Right atrium auricular region (tissue), 2 donors: ENCODE measurements around the gene RHCG. TPM values are rescaled to one million over a fixed set of nuclear protein-coding genes. Genes with fewer than 3 reads are reported as not detected.

ENCODE experiments used
- DNase-seq: peaks from one replicate; pipeline ENCODE4 v3.0.0-alpha.2; 2019; ENCODE audit warnings: low spot score
- H3K27ac ChIP-seq, 2 donors: fragments of 200-600 bp; sonication (generic); 1 replicate in 1 of 2; 2 replicates in 1 of 2; pipeline ENCODE4 v1.5.1; 2016 to 2019
- H3K27me3 ChIP-seq, 2 donors: fragments of 200-600 bp; sonication (generic); one replicate each; pipeline versions ENCODE4 v1.5.1 to v1.6.0; 2017 to 2019
- H3K36me3 ChIP-seq: fragments of 200-600 bp; sonication (generic); one replicate; pipeline ENCODE4 v1.5.1; 2016
- H3K4me1 ChIP-seq, 2 donors: fragments of 200-600 bp; sonication (generic); one replicate each; pipeline versions ENCODE4 v1.5.1 to v1.6.0; 2017 to 2019
- H3K4me3 ChIP-seq, 2 donors: fragments of 200-600 bp; sonication (generic); 1 replicate in 1 of 2; 2 replicates in 1 of 2; pipeline ENCODE4 v1.5.1; 2017 to 2019; ENCODE audit warnings: mild to moderate bottlenecking in 1 of 2, moderate library complexity in 1 of 2
- H3K9me3 ChIP-seq, 2 donors: fragments of 200-600 bp; sonication (generic); one replicate each; pipeline ENCODE4 v1.5.1; 2019
- CTCF ChIP-seq, 2 donors: fragments of 200-600 bp; sonication (generic); IDR thresholded peaks; one replicate each; pipeline ENCODE4 v1.5.1; 2019; ENCODE audit warnings: antibody characterized with exemption in 2 of 2
- total RNA-seq, 2 donors: library from RNA; depleted of rRNA; stranded (reverse); fragments of >200 nt; gene quantifications; one replicate each; pipeline ENCODE4 v1.1.0, GENCODE V29; 2016

RHCG gene
- total RNA-seq, 2 donors from 2014 or later = 0.37 to 0.43 TPM

DNA sequence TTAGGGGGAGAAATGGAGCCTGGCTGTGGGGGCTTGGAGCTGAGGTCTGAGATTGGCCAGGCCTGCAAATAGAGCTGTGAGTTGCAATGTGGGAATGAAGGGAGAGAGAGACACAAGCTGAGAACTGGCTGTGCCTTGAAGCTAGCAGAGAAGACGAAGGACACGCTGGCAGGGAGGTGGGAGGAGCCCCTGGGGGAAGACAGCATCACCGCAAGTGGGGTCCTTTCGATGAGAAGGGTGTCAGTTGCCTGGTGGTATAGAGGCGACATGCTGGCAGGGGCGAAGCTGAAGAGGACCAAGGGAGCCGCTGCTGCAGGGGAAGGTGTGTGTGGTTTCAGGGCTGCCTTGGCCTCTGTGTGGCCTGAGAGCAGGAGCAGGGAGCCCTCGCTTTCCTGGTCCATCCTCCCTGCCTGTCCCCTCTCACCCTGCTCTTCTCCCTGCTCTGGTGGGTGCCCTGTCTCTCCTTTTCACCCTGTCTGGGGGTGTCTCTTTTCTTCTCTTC, 5.5 kb downstream of the RHCG start:
- Histone ChIP-seq H3K4me1 (peaks cover 0 to 8% of the 10 kb centered on the region in 2 donors), H3K27ac (peak overlapping the region; percentile 14 to 22), H3K27me3 (no peaks in the 10 kb centered on the region), H3K36me3 (no peaks in the 10 kb centered on the region), H3K4me3 (no peak overlapping the region), H3K9me3 (no peaks in the 10 kb centered on the region)
- TF ChIP-seq CTCF (IDR thresholded peaks at IDR 0.05) = no peak
- DNase-seq = no peak

GRCh38 chr15:89490081-89490813, 6.1 kb downstream of the RHCG start:
- H3K4me3 ChIP-seq = no peak overlapping the region
- DNase-seq = no peak
- peaks cover 0 to 8% of the 10 kb centered on the region in 2 donors for H3K4me1 ChIP-seq
- TF ChIP-seq CTCF (IDR thresholded peaks at IDR 0.05) = no peak
- H3K27ac ChIP-seq = peak overlapping the region; percentile 14 to 22
- H3K27me3 ChIP-seq = no peaks in the 10 kb centered on the region
- H3K36me3 ChIP-seq = no peaks in the 10 kb centered on the region
- no peaks in the 10 kb centered on the region for H3K9me3 ChIP-seq

- Histone ChIP-seq H3K4me3 (no peak overlapping the region), H3K36me3 (no peaks in the 10 kb centered on the region), H3K27me3 (no peaks in the 10 kb centered on the region), H3K4me1 (peaks cover 0 to 8% of the 10 kb centered on the region in 2 donors), H3K9me3 (no peaks in the 10 kb centered on the region), H3K27ac (no peak overlapping the region)
- DNase-seq = no peak
- no peak for TF ChIP-seq CTCF (IDR thresholded peaks at IDR 0.05)
Observed at GRCh38 chr15:89489376-89489775, 7.0 kb downstream of the RHCG start.

DNA sequence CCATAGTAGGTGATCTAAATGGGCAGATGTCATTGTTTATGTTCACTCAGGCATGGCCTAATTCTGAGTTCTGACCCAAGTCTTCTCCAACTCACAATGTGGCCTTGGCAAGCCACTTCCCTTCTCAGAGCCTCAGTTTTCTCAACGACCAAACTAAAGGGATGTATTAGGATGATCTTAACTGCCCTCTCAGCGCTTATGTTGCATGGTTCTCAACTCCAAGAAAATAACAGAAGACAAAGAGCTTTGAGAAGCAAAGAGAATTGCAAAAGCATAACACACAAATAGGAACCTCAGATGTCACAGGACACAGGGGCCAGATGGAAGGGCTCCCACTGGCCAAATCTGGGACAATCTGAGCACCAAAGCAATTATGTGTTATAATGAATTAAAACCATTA, 8.6 kb downstream of the RHCG start:
- H3K27me3 ChIP-seq = no peaks in the 10 kb centered on the region
- H3K9me3 ChIP-seq = no peaks in the 10 kb centered on the region
- peaks cover 0 to 8% of the 10 kb centered on the region in 2 donors for H3K4me1 ChIP-seq
- no peaks in the 10 kb centered on the region for H3K36me3 ChIP-seq
- TF ChIP-seq CTCF (IDR thresholded peaks at IDR 0.05) = no peak
- H3K4me3 ChIP-seq = no peak overlapping the region
- H3K27ac ChIP-seq = no peak overlapping the region
- DNase-seq = no peak

DNA sequence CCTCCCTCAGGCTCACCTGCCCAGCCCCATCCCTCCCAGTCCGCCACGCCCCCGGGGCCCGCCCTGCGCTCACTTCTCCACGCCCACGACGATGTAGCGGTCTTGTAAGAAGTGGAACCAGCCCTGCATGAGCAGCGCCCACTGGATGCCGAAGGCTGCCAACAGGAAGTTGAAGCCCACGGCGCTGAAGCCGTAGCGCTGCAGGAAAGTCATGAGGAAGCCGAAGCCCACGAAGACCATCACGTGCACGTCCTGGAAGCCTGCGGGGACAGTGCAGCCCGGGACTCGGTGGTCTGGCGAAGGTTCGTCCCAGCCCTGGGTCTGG, 9.7 kb downstream of the RHCG start:
- Histone ChIP-seq H3K9me3 (no peaks in the 10 kb centered on the region), H3K4me3 (no peak overlapping the region), H3K4me1 (peaks cover 0 to 8% of the 10 kb centered on the region in 2 donors), H3K36me3 (no peaks in the 10 kb centered on the region), H3K27ac (no peak overlapping the region), H3K27me3 (no peaks in the 10 kb centered on the region)
- no peak for TF ChIP-seq CTCF (IDR thresholded peaks at IDR 0.05)
- no peak for DNase-seq

DNA sequence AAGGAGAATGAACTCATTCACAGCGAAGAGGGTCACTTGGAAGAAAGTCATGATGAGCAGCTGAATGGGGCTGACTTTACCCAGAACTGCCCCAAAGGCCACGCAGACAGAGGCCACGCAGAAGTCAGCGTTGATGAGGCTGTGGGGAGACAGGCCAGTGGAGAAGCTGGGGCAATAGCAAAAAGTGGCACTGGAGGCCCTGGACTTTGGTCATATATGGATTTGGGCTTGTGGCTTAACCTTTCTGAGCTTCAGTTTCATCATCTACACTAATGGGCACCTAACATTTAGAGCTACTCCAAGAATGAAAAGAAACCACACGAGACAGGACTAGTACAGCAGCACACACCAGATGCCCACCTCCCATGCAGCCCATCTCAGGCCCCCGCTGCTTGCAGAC, 13.3 kb downstream of the RHCG start:
- Histone ChIP-seq H3K27me3 (no peaks in the 10 kb centered on the region), H3K4me3 (no peak overlapping the region), H3K27ac (no peak overlapping the region), H3K4me1 (no peaks in the 10 kb centered on the region), H3K9me3 (no peaks in the 10 kb centered on the region), H3K36me3 (no peaks in the 10 kb centered on the region)
- no peak for TF ChIP-seq CTCF (IDR thresholded peaks at IDR 0.05)
- DNase-seq = no peak
